K562 (cell line): Measurements from ENCODE around the gene DNAH17. TPM values are rescaled to one million over a fixed set of nuclear protein-coding genes. Genes with fewer than 3 reads are reported as not detected.

Experiments used
- ARID4B ChIP-seq: sonication (generic); formaldehyde crosslinking; IDR thresholded peaks from 2 replicates; pipeline ENCODE4 v1.8.0; 2022; ENCODE audit warnings: mild to moderate bottlenecking, missing genetic modification reagents
- BACH1 ChIP-seq: fragments of 200-800 bp; sonication (Bioruptor generic); IDR thresholded peaks from 2 replicates; pipeline ENCODE4 v1.6.1; 2016; ENCODE audit warnings: missing genetic modification characterization, missing compliant biosample characterization
- CCAR2 ChIP-seq: fragments of 200-400 bp; formaldehyde crosslinking; IDR thresholded peaks from 2 replicates; pipeline ENCODE4 v1.6.1; 2017; ENCODE audit warnings: mild to moderate bottlenecking, low read depth, low read length
- DMBX1 ChIP-seq: fragments of 250-450 bp; sonication (Bioruptor Pico); IDR thresholded peaks from 2 replicates; pipeline ENCODE4 v1.8.0; 2022; ENCODE audit warnings: inconsistent platforms, mild to moderate bottlenecking, moderate library complexity, borderline replicate concordance
- ETV6 ChIP-seq, 3 experiments: fragments of 150-350 bp in 1 of 3; sonication (generic) in 1 of 3; formaldehyde crosslinking in 1 of 3; IDR thresholded peaks; 2 replicates each; pipeline versions ENCODE4 v1.6.1 to v1.8.0; 2014 to 2022; ENCODE audit warnings: borderline replicate concordance in 2 of 3, low read depth in 2 of 3, antibody characterized with exemption in 1 of 3, low read length in 1 of 3, mild to moderate bottlenecking in 1 of 3, missing genetic modification reagents in 1 of 3
- EWSR1 ChIP-seq: fragments of 450-650 bp; IDR thresholded peaks from 2 replicates; pipeline ENCODE4 v1.6.1; 2018; ENCODE audit warnings: borderline replicate concordance, mild to moderate bottlenecking, low read depth, moderate library complexity; ENCODE audit not compliant: partially characterized antibody
- FOXO4 ChIP-seq: fragments of 450-650 bp; formaldehyde crosslinking; IDR thresholded peaks from 2 replicates; pipeline ENCODE4 v1.4.0; 2020; ENCODE audit warnings: mild to moderate bottlenecking, moderate library complexity
- GABPB1 ChIP-seq: sonication (generic); formaldehyde crosslinking; IDR thresholded peaks from 2 replicates; pipeline ENCODE4 v1.8.0; 2022; ENCODE audit warnings: mild to moderate bottlenecking, missing genetic modification reagents
- GTF2F1 ChIP-seq: IDR thresholded peaks from 2 replicates; pipeline ENCODE4 v1.6.1; 2011; ENCODE audit warnings: low read depth, low read length, improper control_type of control experiment
- HMG20A ChIP-seq: fragments of 450-650 bp; formaldehyde crosslinking; conservative IDR thresholded peaks from 2 replicates; pipeline ENCODE4 v1.4.0; 2020; ENCODE audit warnings: mild to moderate bottlenecking, mixed read lengths
- HOXB6 ChIP-seq: fragments of 250-450 bp; sonication (Bioruptor Pico); IDR thresholded peaks from 2 replicates; pipeline ENCODE4 v1.5.1; 2022; ENCODE audit warnings: mild to moderate bottlenecking, borderline replicate concordance
- KAT7 ChIP-seq: sonication (generic); formaldehyde crosslinking; IDR thresholded peaks from 2 replicates; pipeline ENCODE4 v1.8.0; 2022; ENCODE audit warnings: missing genetic modification reagents, mild to moderate bottlenecking, borderline replicate concordance
- NEUROD1 ChIP-seq: fragments of 150-350 bp; IDR thresholded peaks from 2 replicates; pipeline ENCODE4 v1.6.1; 2014; ENCODE audit warnings: borderline replicate concordance, low read length, low read depth; ENCODE audit not compliant: partially characterized antibody
- NFIC ChIP-seq: fragments of 450-650 bp; IDR thresholded peaks from 2 replicates; pipeline ENCODE4 v1.6.1; 2017; ENCODE audit warnings: mild to moderate bottlenecking, inconsistent platforms
- NUFIP1 ChIP-seq: fragments of 450-650 bp; IDR thresholded peaks from 2 replicates; pipeline ENCODE4 v1.6.1; 2018; ENCODE audit not compliant: partially characterized antibody
- PKNOX1 ChIP-seq: fragments of 450-650 bp; IDR thresholded peaks from 2 replicates; pipeline ENCODE4 v1.6.1; 2016
- RBBP5 ChIP-seq: fragments of 200-600 bp; sonication (generic); IDR thresholded peaks from 2 replicates; pipeline ENCODE4 v1.6.1; 2012; ENCODE audit warnings: borderline replicate concordance, mild to moderate bottlenecking, low read length, control low read depth, inconsistent platforms; ENCODE audit not compliant: insufficient read depth, poor library complexity, severe bottlenecking
- RHOXF2B ChIP-seq: fragments of 250-450 bp; sonication (Bioruptor Pico); conservative IDR thresholded peaks from 2 replicates; pipeline ENCODE4 v1.5.1; 2021
- ZNF24 ChIP-seq: fragments of 450-650 bp; IDR thresholded peaks from 2 replicates; pipeline ENCODE4 v1.6.1; 2016
- ZNF764 ChIP-seq: fragments of 250-450 bp; sonication (Bioruptor Pico); IDR thresholded peaks from 2 replicates; pipeline ENCODE4 v1.4.0; 2020; ENCODE audit warnings: low read depth, mild to moderate bottlenecking, moderate library complexity
- ZZZ3 ChIP-seq: fragments of 450-650 bp; IDR thresholded peaks from 2 replicates; pipeline ENCODE4 v1.6.1; 2016; ENCODE audit warnings: antibody characterized with exemption, mild to moderate bottlenecking, moderate library complexity
- polyA plus RNA-seq, 8 experiments: library from polyadenylated mRNA; depleted of rRNA in 4 of 8; stranded (reverse) in 5 of 8; unstranded in 3 of 8; fragments of >200 nt; fragmentation: Nextera tagmentation in 2 of 8; fragmentation: Illumina TruSeq in 1 of 8; extraction: Ambion mirVana in 2 of 8; extraction: Trizol in 1 of 8; gene quantifications; 2 replicates each; pipeline versions ENCODE4 v1.2.1 to v1.2.3, GENCODE V29; 2011 to 2014; ENCODE audit warnings: inconsistent platforms in 1 of 8, missing spikeins in 1 of 8
- total RNA-seq, 7 experiments: library from RNA; depleted of rRNA in 6 of 7; stranded (reverse); fragments of >200 nt in 6 of 7; fragmentation: Illumina TruSeq in 2 of 7; extraction: Trizol in 2 of 7; gene quantifications; 2 replicates each; pipeline versions ENCODE4 v1.2.1 to v1.2.3, GENCODE V29; 2011 to 2021; ENCODE audit warnings: low replicate concordance in 1 of 7

Gene DNAH17
- total and polyA plus RNA-seq, 9 of the 15 experiments (the other 6 are each of a cell fraction or from before 2014, with no cell fraction given), result under 0.01 to 0.06 (median 0.03) TPM; not detected in 5

DNA sequence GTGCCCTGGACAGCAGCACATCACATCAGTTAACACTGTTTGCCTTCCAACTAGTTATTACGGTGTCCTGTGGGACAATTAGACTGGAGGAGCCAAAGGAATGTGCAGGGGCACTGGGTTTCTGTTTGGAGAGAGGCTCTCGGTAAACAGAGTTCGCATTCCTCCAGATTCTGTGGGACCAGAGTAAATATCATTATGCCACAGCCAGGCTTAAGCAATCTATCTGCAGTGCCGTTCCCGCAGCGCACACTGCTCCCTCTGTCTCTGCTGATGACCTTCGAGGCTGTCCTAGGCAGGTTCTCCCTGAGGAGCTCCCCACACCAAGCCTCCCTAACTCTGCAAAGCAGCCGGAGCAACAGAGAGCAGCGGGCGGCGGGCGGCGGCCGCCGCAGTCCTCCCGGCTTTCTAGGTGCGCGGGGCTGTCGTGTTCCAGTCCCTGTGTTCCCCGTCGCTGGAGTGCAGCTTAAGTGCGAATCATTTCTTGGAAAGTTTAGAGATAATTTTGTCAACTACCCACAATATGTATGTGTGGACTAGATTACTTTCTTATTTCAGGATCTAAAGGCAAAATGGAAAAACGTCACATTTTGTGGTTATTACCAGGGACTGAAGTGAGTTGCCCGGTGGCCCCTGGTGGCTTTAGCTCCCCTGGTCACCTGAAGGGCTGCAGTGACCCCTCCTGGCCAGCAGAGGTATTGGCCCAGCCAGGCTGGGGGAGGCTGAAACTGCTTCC, 155.5 kb downstream of the DNAH17 start (continued):
- TF ChIP-seq ARID4B (CRISPR knock-in tag) (no peak), NUFIP1 (no peak), ETV6 (IDR thresholded peaks at IDR 0.05; ENCODE audit: borderline replicate concordance in 1 of 2, low read depth in 2 of 2, low read length in 1 of 2) (no peak), ETV6 (CRISPR knock-in tag; IDR thresholded peaks at IDR 0.05; ENCODE audit: borderline replicate concordance) (no peak), RBBP5 (peak; percentile 39), NFIC (no peak), GTF2F1 (no peak), HOXB6 (CRISPR knock-in tag) (no peak), HMG20A (CRISPR knock-in tag) (no peak), GABPB1 (no peak), NEUROD1 (no peak), ZZZ3 (no peak), FOXO4 (CRISPR knock-in tag) (no peak), CCAR2 (no peak), ZNF764 (peak; percentile 72; the same call in 1 of the 2 replicates), DMBX1 (CRISPR knock-in tag) (no peak), ZNF24 (no peak), EWSR1 (no peak), PKNOX1 (no peak), BACH1 (tag) (no peak), RHOXF2B (CRISPR knock-in tag) (no peak), KAT7 (CRISPR knock-in tag) (peak; percentile 65; the same call in 1 of the 2 replicates)
